MCF 10A (cell line): ENCODE data around the gene TGM5. TPM values are rescaled to one million over a fixed set of nuclear protein-coding genes. Genes with fewer than 3 reads are reported as not detected.

Experiments
- BruUV-seq: library from RNA; stranded (reverse); fragments of 400-500 nt; replicated peaks from 2 replicates; lab custom pipeline; 2021; lab: Mats Ljungman, UMichigan
- CTCF ChIA-PET: fragments of 300-600 bp; sonication (Branson Sonifier 250); formaldehyde crosslinking; extraction: SDS; loops from one replicate; lab custom pipeline; 2021; ENCODE audit warnings: antibody characterized with exemption, inconsistent platforms; lab: Yijun Ruan, JAX
- POLR2A ChIA-PET: fragments of 300-600, 350-650 bp; sonication (Branson Sonifier 250); formaldehyde crosslinking; extraction: SDS; loops from one replicate; lab custom pipeline; 2020; ENCODE audit warnings: antibody characterized with exemption, inconsistent platforms; lab: Yijun Ruan, JAX
- DNase-seq: peaks from one replicate; pipeline ENCODE4 v3.0.0-alpha.2; 2018; ENCODE audit not compliant: unreplicated experiment
- H3K27ac Mint-ChIP-seq: one replicate; pipeline ENCODE4 v1.8.0; 2022; ENCODE audit warnings: mild to moderate bottlenecking, low read depth, mixed read lengths; ENCODE audit not compliant: unreplicated experiment
- H3K27me3 Mint-ChIP-seq: one replicate; pipeline ENCODE4 v1.8.0; 2022; ENCODE audit warnings: mixed read lengths; ENCODE audit not compliant: insufficient read depth, unreplicated experiment
- H3K36me3 Mint-ChIP-seq: one replicate; pipeline ENCODE4 v1.8.0; 2022; ENCODE audit warnings: mild to moderate bottlenecking, moderate library complexity, mixed read lengths; ENCODE audit not compliant: insufficient read depth, unreplicated experiment
- H3K4me1 Mint-ChIP-seq: one replicate; pipeline ENCODE4 v1.8.0; 2022; ENCODE audit warnings: mixed read lengths; ENCODE audit not compliant: insufficient read depth, unreplicated experiment
- H3K4me3 Mint-ChIP-seq: one replicate; pipeline ENCODE4 v1.8.0; 2022; ENCODE audit warnings: mild to moderate bottlenecking, moderate library complexity, mixed read lengths; ENCODE audit not compliant: unreplicated experiment
- H3K9me3 Mint-ChIP-seq: one replicate; pipeline ENCODE4 v1.8.0; 2022; ENCODE audit warnings: mixed read lengths; ENCODE audit not compliant: unreplicated experiment
- CTCF ChIP-seq: fragments of 200-600 bp; IDR thresholded peaks from one replicate; pipeline ENCODE4 v1.8.0; 2022; ENCODE audit warnings: antibody characterized with exemption, mild to moderate bottlenecking; ENCODE audit not compliant: unreplicated experiment
- intact Hi-C: fragments of 100-400 bp; cut with micrococcal nuclease; formaldehyde crosslinking; loops from 2 replicates; pipeline ENCODE4 v1.14.1; 2022
- total RNA-seq: library from RNA; stranded (reverse); gene quantifications from 2 replicates; pipeline ENCODE4 v1.2.3, GENCODE V29; 2022

TGM5 gene
- total RNA-seq, 1 experiment from 2014 or later: 0.12 TPM

GRCh38 chr15:43220991-43221403 is 45.7 kb downstream of the TGM5 start, which contains the start of gene EPB42:
Gene EPB42, minus strand, starts transcription at chr15:43221018. Its CDS starts 193 bp downstream, at chr15:43220825.
- ChIA-PET POLR2A (no interaction called here), CTCF (interaction anchor here (0.6 to 5.6 kb wide), 2 partner anchors 65 to 118 kb away, joined by 3 to 41 read pairs; no protein-coding TSS in a partner anchor)
- intact Hi-C loops: no loop called here
- Mint-ChIP-seq H3K9me3 (no peaks in the 10 kb centered on the region), H3K27me3 (no peaks in the 10 kb centered on the region), H3K4me3 (no peak within 1 kb of the TSS), H3K4me1 (peaks cover 6% of the 10 kb centered on the region), H3K36me3 (no peaks in the 10 kb centered on the region), H3K27ac (peak within 1 kb of the TSS; percentile 36)
- no peak for DNase-seq
- TF ChIP-seq CTCF: no peak
- BruUV-seq: no TSS peak

GRCh38 chr15:43219929-43220928 is 46.5 kb downstream of the TGM5 start:
- Mint-ChIP-seq H3K4me3 (no peak overlapping the region), H3K27me3 (no peaks in the 10 kb centered on the region), H3K36me3 (no peaks in the 10 kb centered on the region), H3K4me1 (peaks cover 6% of the 10 kb centered on the region), H3K27ac (peak overlapping the region; percentile 36), H3K9me3 (no peaks in the 10 kb centered on the region)
- no TSS peak for BruUV-seq
- POLR2A ChIA-PET: interaction anchor here (0.6 to 1.5 kb wide), 7 partner anchors 13 to 285 kb away, joined by 3 to 10 read pairs (median 4); partner anchors contain the start of genes CCNDBP1 and TGM5
- CTCF ChIA-PET: interaction anchor here (0.6 to 5.6 kb wide), 7 partner anchors 12 to 154 kb away, joined by 3 to 41 read pairs (median 5); no protein-coding TSS in a partner anchor
- intact Hi-C loops: no loop called here
- TF ChIP-seq CTCF: no peak
- no peak for DNase-seq

- ChIA-PET CTCF (interaction anchor here (0.6 to 5.6 kb wide), 8 partner anchors 9 to 152 kb away, joined by 3 to 41 read pairs (median 3); partner anchors contain the start of genes TUBGCP4 and ZSCAN29), POLR2A (interaction anchor here (0.7 to 1.9 kb wide), 13 partner anchors 9 to 113 kb away, joined by 3 to 10 read pairs (median 4); partner anchors contain the start of genes CCNDBP1 and TGM5)
- DNase-seq: peak; percentile 88
- Mint-ChIP-seq H3K4me3 (no peak overlapping the region), H3K27me3 (no peaks in the 10 kb centered on the region), H3K27ac (peak overlapping the region; percentile 46), H3K36me3 (no peaks in the 10 kb centered on the region), H3K4me1 (peaks cover 6% of the 10 kb centered on the region), H3K9me3 (no peaks in the 10 kb centered on the region)
- intact Hi-C loops: no loop called here
- BruUV-seq: no TSS peak
- peak; percentile 35 for TF ChIP-seq CTCF
Observed at GRCh38 chr15:43218908-43219706, 47.6 kb downstream of the TGM5 start.
